ENCODE measurements around the gene GLUD2. TPM values are rescaled to one million over a fixed set of nuclear protein-coding genes. Genes with fewer than 3 reads are reported as not detected.
"Not testable (repeated sequence)": the region's sequence is repeated elsewhere in the genome, so short reads cannot be mapped to it uniquely, and the experiment has no call there.

Gene GLUD2
- polyA plus RNA-seq (ENCODE audit: insufficient read length in 4 of 4) = 1 to 10 TPM; 3.0 to 5.1 (median 4.1) TPM

GRCh38 chrX:121047441-121048419, at the start of gene GLUD2:
Gene GLUD2, plus strand, starts transcription at chrX:121047610. Its CDS starts 75 bp downstream, at chrX:121047685.
- peak in 3 of 4 donors; percentile 1 to 6 (median 6) for DNase-seq (ENCODE audit: low read depth in 4 of 4, low spot score in 3 of 4)

DNA sequence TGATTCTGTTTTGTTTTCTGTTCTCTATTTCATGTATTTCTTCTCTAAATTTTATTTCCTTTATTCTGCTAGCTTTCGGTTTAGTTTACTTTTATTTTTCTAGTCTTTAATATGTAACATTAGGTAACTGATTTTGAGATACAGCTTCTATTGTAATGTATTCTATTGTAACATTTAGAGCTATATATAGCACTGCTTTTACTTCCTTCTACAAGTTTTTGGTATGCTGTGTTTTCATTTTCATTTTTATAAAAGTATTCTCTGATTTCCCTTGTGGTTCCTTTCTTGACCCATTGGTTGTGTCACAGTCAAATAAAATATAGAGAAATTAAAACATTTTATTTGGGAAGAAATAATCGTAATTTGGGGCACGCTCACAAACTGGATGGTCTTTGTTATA, 48.0 kb upstream of the GLUD2 start:
- DNase-seq (ENCODE audit: low read depth in 4 of 4, low spot score in 3 of 4) = no peak

GRCh38 chrX:121000589-121000988, 46.8 kb upstream of the GLUD2 start:
- no peak for DNase-seq (ENCODE audit: low read depth in 4 of 4, low spot score in 3 of 4)

DNA sequence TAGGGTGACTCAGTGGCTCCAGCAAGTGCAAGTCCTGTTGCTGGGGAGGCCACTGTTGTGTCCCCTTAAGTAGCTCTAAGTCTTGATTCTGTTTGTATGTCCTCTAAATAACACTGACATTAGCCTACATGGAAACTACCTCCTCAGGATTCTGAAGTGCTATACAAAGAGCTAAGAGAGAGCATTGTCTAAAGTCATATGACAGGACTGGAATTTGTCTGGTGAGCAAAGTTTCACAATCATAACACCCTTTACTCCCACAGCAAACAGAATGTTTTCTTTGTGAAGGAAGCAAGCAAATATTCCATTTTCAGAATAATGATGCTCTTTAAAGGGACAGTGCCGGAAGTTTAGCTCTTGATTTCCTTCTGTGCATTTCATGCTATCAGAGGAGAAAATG, 38.5 kb upstream of the GLUD2 start:
- no peak for DNase-seq (ENCODE audit: low read depth in 4 of 4, low spot score in 3 of 4)

- no peak for DNase-seq (ENCODE audit: low read depth in 4 of 4, low spot score in 3 of 4)
Observed at GRCh38 chrX:121009764-121010163, 37.6 kb upstream of the GLUD2 start.

- DNase-seq (ENCODE audit: low read depth in 4 of 4, low spot score in 3 of 4) = no peak
Observed at GRCh38 chrX:121010218-121010617, 37.2 kb upstream of the GLUD2 start.

DNA sequence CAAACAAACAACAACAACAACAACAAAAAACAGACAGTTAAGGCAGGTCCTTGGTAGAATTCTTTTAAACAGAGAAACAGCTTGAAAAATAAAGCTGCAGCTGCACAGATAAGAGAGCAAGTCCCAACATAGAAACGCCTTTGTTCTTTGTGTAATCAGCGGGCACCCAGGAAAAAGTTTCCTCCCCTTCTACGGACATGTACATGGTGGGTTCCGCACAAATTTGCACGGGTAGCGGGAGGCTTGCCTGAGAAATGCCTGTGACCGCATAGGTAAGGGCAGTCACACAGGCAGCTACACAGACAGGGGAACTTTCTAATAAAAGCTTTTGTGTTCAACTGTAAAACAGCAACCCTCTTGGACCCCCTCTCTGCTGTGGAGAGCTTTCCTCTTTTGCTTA, 36.2 kb upstream of the GLUD2 start:
- DNase-seq (ENCODE audit: low read depth in 4 of 4, low spot score in 3 of 4) = no peak

GRCh38 chrX:121013897-121014455, 33.4 kb upstream of the GLUD2 start:
- no peak for DNase-seq (ENCODE audit: low read depth in 4 of 4, low spot score in 3 of 4)

GRCh38 chrX:121014826-121015225, 32.6 kb upstream of the GLUD2 start:
- no peak for DNase-seq (ENCODE audit: low read depth in 4 of 4, low spot score in 3 of 4)

DNA sequence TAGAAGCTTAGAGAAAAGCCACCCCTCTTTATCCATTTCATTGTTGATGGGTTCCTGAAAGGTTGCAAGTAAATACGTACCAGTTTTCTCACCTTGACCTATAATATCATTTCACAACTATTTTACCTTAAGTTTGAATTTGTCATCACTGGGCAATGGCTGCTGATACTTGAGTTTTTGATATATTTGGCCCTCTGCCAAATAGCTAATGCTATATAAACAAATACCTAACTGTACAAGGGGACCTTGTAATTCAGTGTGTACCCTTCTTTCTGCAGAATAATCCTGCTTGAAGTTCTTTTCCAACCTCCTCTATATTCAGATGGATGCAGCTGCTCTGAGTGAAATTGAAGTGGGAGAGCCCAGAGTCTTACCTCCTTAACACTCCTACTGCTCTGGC, 19.0 kb upstream of the GLUD2 start:
- no peak for DNase-seq (ENCODE audit: low read depth in 4 of 4, low spot score in 3 of 4)

- no peak for DNase-seq (ENCODE audit: low read depth in 4 of 4, low spot score in 3 of 4)
Observed at GRCh38 chrX:121030083-121030482, 17.3 kb upstream of the GLUD2 start.

DNA sequence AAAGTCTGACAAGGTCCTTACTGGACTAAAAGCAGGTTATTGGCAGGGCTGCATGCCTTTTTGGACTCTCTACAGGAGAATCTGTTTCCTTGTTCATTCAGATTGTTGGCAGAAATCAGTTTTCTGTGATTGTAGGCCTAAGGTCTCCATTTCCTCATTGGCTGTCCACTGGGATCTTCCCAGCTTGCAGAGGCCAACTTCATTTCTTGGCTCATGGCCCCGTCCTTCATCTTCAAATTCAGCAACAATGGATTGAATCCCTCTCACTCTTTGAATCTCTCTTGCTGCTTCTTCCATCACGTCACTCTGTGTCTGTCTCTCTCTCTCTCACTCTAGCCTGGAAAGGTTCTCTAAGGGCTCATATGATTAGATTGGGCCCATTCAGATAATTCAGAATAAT, 14.9 kb upstream of the GLUD2 start:
- no peak for DNase-seq (ENCODE audit: low read depth in 4 of 4, low spot score in 3 of 4)

- no peak for DNase-seq (ENCODE audit: low read depth in 4 of 4, low spot score in 3 of 4)
Observed at GRCh38 chrX:121036137-121036536, 11.3 kb upstream of the GLUD2 start.

DNA sequence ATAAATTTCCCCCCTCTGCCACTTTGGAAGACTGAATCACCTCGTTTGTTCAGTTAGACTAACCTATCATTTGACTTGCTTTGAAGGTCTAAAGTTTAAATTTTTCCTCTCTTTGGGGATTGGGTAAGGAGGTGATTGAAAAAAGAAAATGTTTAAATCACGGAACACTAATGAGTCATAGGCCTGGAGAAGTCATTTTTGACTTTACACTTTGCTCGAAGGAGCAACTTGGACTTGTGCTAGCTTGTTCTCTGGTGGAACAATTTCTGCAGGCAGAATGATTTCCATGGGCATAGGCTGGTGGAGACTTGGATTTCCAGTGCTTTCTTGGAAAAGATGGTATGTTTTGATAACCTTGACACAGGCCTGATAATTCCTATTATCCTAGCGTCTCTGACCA, 10.5 kb upstream of the GLUD2 start:
- DNase-seq (ENCODE audit: low read depth in 4 of 4, low spot score in 3 of 4) = no peak

DNA sequence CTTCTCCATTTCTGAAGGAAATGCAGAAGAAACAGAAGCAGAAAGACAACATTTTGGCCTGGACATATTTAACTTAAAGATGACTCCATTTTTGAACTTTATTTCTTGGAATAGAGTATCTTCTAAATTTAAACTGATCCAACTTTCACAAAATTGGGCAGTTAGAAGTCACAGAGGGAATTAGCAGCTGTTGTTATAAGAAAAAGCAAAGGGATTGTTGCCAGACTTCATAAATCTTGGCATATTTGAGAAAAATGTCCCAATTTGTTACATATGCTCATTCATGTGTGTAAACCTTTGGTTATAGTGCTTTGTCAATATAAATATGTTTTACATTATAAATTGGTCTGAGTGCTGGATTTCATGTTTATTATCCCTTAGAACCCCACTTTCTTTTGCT, 3.4 kb downstream of the GLUD2 start:
- DNase-seq (ENCODE audit: low read depth in 4 of 4, low spot score in 3 of 4) = no peak

DNA sequence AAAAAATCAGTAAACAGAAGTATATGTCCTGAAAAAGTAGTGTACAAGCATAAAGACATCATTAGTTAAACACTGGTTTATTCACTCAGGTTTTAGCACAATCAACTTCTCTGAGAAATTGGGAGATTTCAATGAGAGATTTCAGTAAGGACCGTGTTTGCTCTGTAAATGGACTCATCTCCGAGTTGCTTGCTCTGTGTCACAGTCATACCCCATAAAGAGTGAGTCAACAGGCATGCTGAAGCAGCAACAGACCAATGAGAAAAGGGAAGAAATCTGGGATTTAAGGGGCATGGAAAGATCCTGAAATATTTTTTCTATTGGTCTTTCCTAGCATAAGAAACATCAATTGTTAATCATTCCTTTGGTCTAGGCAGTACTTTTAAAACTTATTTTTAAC, 4.7 kb downstream of the GLUD2 start:
- DNase-seq (ENCODE audit: low read depth in 4 of 4, low spot score in 3 of 4) = no peak

- no peak for DNase-seq (ENCODE audit: low read depth in 4 of 4, low spot score in 3 of 4)
Observed at GRCh38 chrX:121062289-121062688, 14.9 kb downstream of the GLUD2 start.

- DNase-seq (ENCODE audit: low read depth in 4 of 4, low spot score in 3 of 4) = no peak
Observed at GRCh38 chrX:121064579-121064978, 17.2 kb downstream of the GLUD2 start.

DNA sequence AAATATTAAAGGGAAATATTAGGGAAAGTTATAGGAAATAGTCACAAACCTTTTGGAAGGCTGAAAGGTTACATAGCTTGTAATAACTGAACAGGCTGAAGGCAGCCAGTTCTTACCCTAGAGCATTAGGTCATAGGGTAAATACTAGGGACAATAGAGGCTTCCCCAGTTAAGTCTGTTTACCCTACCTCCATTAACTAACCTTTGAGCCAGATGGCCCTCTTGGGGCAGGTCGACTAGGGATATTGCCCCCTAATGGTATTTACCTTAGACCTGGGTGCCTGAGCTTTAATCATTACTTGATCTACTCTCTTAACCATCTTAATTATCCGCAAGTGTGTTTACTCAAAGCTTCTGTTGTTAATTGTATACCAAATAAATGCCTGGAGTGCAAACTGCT, 36.8 kb downstream of the GLUD2 start:
- not testable (repeated sequence) for DNase-seq (ENCODE audit: low read depth in 4 of 4, low spot score in 3 of 4)

DNA sequence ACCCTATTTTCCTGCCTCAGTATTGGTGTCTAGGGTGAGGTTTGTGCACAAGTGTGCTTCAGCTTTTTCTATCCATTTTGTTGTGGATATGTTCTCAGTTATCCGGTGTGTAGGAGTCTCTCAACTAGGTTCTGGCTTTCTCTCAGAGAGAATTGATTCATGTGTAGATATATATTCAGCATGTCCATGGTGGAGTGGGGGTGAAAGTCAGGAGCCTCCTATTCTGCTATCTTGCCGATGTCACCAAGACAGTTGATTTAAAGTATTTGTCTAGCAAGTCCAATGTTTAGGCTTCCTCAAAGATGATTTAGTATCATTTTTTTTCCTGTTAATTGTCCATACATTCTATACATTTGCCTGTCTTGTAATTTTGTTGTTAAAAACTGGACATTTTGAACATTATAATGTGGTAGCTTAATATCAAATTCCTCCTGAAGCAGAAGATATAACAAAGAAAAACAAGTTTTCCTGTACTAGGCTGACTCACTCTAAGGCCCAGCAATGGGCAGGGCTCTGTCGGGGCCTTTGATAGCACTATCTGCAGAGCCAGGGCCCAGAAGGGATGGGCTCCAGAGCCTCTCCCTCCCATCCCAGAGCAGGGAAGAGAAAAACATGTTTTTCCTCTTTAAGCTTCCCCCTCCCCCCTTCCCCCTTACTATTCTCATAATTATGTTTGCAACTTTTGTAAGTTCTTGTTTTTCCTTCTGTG, 37.6 kb downstream of the GLUD2 start:
- DNase-seq (ENCODE audit: low read depth in 4 of 4, low spot score in 3 of 4) = no peak

GRCh38 chrX:121085612-121086010, 38.2 kb downstream of the GLUD2 start:
- no peak for DNase-seq (ENCODE audit: low read depth in 4 of 4, low spot score in 3 of 4)

Measured in left renal pelvis (tissue), 4 donors.